Vagina (tissue), 2 donors: Measurements from ENCODE around the gene CTSK. TPM values are rescaled to one million over a fixed set of nuclear protein-coding genes. Genes with fewer than 3 reads are reported as not detected.
"Not testable (repeated sequence)": the region's sequence is repeated elsewhere in the genome, so short reads cannot be mapped to it uniquely, and the experiment has no call there.

Experiments used
- DNase-seq, 2 donors: peaks; one replicate each; pipeline ENCODE4 v3.0.0-alpha.2; 2017; ENCODE audit errors: extremely low spot score in 2 of 2
- H3K27ac ChIP-seq: fragments of 200-600 bp; sonication (generic); one replicate; pipeline ENCODE4 v1.5.1; 2019
- H3K27me3 ChIP-seq: fragments of 200-600 bp; sonication (generic); one replicate; pipeline ENCODE4 v1.5.1; 2019
- H3K36me3 ChIP-seq, 2 donors: fragments of 200-600 bp; sonication (generic); one replicate each; pipeline ENCODE4 v1.5.1; 2017 to 2019
- H3K4me1 ChIP-seq: fragments of 200-600 bp; sonication (generic); one replicate; pipeline ENCODE4 v1.5.1; 2019
- H3K4me3 ChIP-seq, 2 donors: fragments of 200-600 bp; sonication (generic); 1 replicate in 1 of 2; 2 replicates in 1 of 2; pipeline ENCODE4 v1.5.1; 2016 to 2019
- H3K9me3 ChIP-seq: fragments of 200-600 bp; sonication (generic); one replicate; pipeline ENCODE4 v1.5.1; 2019
- POLR2A ChIP-seq, 2 donors: fragments of 450-650 bp; IDR thresholded peaks; one replicate each; pipeline ENCODE4 v1.6.1; 2017; ENCODE audit warnings: antibody characterized with exemption in 2 of 2, mild to moderate bottlenecking in 2 of 2, moderate library complexity in 2 of 2
- POLR2AphosphoS5 ChIP-seq, 2 donors: sonication (generic); formaldehyde crosslinking; IDR thresholded peaks; one replicate each; pipeline ENCODE4 v1.9.0; 2017; ENCODE audit warnings: antibody characterized with exemption in 2 of 2, mild to moderate bottlenecking in 2 of 2, low read depth in 1 of 2; ENCODE audit not compliant: insufficient read depth in 1 of 2
- intact Hi-C: fragments of 100-400 bp; cut with DNase I; formaldehyde crosslinking; loops from one replicate; pipeline ENCODE4 v1.15.1; 2023
- total RNA-seq: library from RNA; depleted of rRNA; stranded (reverse); fragments of >200 nt; gene quantifications from one replicate; pipeline ENCODE4 v1.2.3, GENCODE V29; 2016
- TF ChIP-seq, protein P1 (sequence below), 3 experiments: fragments of 450-650 bp in 2 of 3; fragments of 200-600 bp in 1 of 3; sonication (generic) in 1 of 3; IDR thresholded peaks; one replicate each; pipeline ENCODE4 v1.5.1; 2017 to 2019; ENCODE audit warnings: antibody characterized with exemption in 3 of 3, mild to moderate bottlenecking in 2 of 3, moderate library complexity in 2 of 3

CTSK gene
- total RNA-seq, 1 donor from 2014 or later: 67.3 TPM

DNA sequence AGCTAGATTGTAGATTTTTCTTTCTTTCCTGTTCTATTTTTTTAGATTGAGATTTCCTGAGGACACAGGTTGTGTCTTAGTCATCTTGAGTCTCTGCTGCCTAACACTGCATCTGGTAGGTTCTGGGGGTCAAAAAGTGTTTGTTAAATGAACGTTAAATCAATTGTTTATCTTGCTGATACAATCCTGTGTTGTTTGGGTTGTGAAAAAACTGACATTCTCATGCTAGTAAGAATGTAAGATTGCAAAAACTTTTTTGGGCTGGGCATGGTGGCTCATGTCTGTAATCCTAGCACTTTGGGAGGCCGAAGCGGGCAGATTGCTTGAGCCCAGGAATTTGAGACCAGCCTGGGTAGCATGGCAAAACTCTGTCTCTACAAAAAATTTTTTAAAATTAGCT, 3.4 kb downstream of the CTSK start:
- H3K27ac ChIP-seq: peak overlapping the region; percentile 83
- no peak overlapping the region for H3K4me3 ChIP-seq
- H3K36me3 ChIP-seq: peaks cover 0 to 24% of the 10 kb centered on the region in 2 donors
- no peaks in the 10 kb centered on the region for H3K9me3 ChIP-seq
- intact Hi-C loops: no loop called here
- no peaks in the 10 kb centered on the region for H3K27me3 ChIP-seq
- TF ChIP-seq, protein P1, sequence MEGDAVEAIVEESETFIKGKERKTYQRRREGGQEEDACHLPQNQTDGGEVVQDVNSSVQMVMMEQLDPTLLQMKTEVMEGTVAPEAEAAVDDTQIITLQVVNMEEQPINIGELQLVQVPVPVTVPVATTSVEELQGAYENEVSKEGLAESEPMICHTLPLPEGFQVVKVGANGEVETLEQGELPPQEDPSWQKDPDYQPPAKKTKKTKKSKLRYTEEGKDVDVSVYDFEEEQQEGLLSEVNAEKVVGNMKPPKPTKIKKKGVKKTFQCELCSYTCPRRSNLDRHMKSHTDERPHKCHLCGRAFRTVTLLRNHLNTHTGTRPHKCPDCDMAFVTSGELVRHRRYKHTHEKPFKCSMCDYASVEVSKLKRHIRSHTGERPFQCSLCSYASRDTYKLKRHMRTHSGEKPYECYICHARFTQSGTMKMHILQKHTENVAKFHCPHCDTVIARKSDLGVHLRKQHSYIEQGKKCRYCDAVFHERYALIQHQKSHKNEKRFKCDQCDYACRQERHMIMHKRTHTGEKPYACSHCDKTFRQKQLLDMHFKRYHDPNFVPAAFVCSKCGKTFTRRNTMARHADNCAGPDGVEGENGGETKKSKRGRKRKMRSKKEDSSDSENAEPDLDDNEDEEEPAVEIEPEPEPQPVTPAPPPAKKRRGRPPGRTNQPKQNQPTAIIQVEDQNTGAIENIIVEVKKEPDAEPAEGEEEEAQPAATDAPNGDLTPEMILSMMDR (IDR thresholded peaks at IDR 0.05): no peak
- no peak for TF ChIP-seq POLR2AphosphoS5 (IDR thresholded peaks at IDR 0.05; ENCODE audit: insufficient read depth in 1 of 2, low read depth in 1 of 2)
- peaks cover 6% of the 10 kb centered on the region for H3K4me1 ChIP-seq
- no peak for DNase-seq

DNA sequence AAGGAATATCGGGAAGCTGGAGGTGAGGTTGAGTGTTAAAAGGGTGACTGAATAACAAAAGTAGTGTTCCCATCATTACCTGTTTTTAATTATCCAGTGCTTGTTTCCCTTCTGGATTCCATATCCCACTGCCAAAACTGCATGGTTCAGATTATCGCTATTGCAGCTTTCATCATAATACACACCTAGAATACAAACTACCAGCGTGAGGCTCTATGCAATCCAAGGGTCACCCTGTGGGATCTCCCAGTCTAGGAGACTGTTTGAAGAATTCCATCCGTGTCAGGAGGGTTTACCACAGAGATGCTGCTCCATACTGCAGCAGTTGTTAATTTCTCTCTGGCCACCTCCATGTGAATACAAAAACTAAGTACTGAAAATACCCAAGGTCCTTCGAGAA, 9.0 kb downstream of the CTSK start:
- no peaks in the 10 kb centered on the region for H3K4me1 ChIP-seq
- H3K27me3 ChIP-seq: no peaks in the 10 kb centered on the region
- no peak overlapping the region for H3K27ac ChIP-seq
- TF ChIP-seq POLR2A (IDR thresholded peaks at IDR 0.05) (no peak), POLR2AphosphoS5 (IDR thresholded peaks at IDR 0.05; ENCODE audit: insufficient read depth in 1 of 2, low read depth in 1 of 2) (no peak)
- TF ChIP-seq, protein P1 (IDR thresholded peaks at IDR 0.05): no peak
- no peak for DNase-seq
- peaks cover 0 to 50% of the 10 kb centered on the region in 2 donors for H3K36me3 ChIP-seq
- no peaks in the 10 kb centered on the region for H3K9me3 ChIP-seq
- H3K4me3 ChIP-seq: no peak overlapping the region
- intact Hi-C loops: no loop called here

DNA sequence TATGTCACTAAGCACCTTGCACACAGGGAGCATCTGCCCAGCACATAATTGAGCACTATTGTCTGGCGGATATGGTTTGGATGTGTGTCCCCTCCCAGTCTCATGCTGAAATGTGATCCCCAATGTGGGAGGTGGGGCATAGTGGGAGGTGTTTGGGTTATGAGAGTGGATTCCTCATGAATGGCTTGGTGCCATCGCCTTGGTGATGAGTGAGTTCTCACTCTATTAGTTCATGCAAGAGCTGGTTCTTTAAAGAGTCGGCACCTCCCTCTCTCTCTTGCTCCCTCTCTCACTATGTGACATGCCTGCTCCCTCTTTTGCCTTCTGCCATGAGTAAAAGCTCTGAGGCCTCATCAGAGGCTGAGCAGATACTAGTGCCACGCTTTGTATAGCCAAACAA, 9.5 kb downstream of the CTSK start:
- TF ChIP-seq POLR2A (IDR thresholded peaks at IDR 0.05): no peak
- no peak for DNase-seq
- no peaks in the 10 kb centered on the region for H3K27me3 ChIP-seq
- intact Hi-C loops: no loop called here
- no peaks in the 10 kb centered on the region for H3K9me3 ChIP-seq
- no peak overlapping the region for H3K4me3 ChIP-seq
- no peaks in the 10 kb centered on the region for H3K4me1 ChIP-seq
- no peak overlapping the region for H3K27ac ChIP-seq
- H3K36me3 ChIP-seq: peaks cover 0 to 48% of the 10 kb centered on the region in 2 donors

DNA sequence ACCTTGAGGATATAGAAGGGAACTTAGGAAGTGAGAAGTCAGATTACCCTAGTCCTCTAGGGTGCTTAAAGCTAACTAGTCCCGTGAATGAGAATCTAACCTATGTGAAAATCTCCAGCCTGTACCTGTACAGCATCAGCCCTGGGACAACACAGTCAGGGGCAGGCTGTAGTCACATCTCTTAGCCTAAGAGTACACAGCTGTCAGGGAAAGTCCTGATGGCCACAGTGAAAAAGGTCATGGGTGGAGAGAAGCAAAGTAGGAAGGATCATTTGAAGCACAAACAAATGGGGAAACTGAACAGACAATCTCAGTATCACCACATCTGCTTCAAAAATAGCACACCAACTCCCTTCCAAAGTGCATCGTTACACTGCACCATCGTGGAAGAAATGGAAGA, 11.7 kb downstream of the CTSK start:
- no peaks in the 10 kb centered on the region for H3K9me3 ChIP-seq
- no peak overlapping the region for H3K4me3 ChIP-seq
- H3K4me1 ChIP-seq: no peaks in the 10 kb centered on the region
- H3K36me3 ChIP-seq: peaks cover 0 to 34% of the 10 kb centered on the region in 2 donors
- H3K27me3 ChIP-seq: no peaks in the 10 kb centered on the region
- no peak for DNase-seq
- intact Hi-C loops: no loop called here
- H3K27ac ChIP-seq: no peak overlapping the region
- TF ChIP-seq POLR2AphosphoS5 (IDR thresholded peaks at IDR 0.05; ENCODE audit: insufficient read depth in 1 of 2, low read depth in 1 of 2): no peak
- TF ChIP-seq, protein P1 (IDR thresholded peaks at IDR 0.05): no peak
- no peak for TF ChIP-seq POLR2A (IDR thresholded peaks at IDR 0.05)

DNA sequence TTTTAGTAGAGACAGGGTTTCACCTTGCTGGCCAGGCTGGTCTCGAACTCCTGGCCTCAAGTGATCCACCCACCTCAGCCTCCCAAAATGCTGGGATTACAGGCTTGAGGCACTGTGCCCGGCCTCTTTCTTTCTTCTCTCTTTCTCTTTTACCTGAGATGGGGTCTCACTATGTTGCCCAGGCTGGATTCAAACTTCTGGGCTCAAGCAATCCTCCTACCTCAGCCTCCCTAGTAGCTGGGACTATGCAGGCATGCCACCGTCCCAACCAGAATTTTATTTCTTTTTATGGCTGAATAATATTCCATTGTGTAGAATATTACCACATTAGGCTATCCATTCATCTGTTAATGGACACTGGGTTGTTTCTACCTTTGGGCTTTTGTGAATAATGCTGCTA, 14.3 kb downstream of the CTSK start:
- H3K4me3 ChIP-seq, H3K4me1 ChIP-seq, H3K9me3 ChIP-seq, DNase-seq, H3K27ac ChIP-seq, H3K27me3 ChIP-seq, intact Hi-C loops: not testable (repeated sequence)
- peaks cover 0 to 17% of the 10 kb centered on the region in 2 donors for H3K36me3 ChIP-seq

DNA sequence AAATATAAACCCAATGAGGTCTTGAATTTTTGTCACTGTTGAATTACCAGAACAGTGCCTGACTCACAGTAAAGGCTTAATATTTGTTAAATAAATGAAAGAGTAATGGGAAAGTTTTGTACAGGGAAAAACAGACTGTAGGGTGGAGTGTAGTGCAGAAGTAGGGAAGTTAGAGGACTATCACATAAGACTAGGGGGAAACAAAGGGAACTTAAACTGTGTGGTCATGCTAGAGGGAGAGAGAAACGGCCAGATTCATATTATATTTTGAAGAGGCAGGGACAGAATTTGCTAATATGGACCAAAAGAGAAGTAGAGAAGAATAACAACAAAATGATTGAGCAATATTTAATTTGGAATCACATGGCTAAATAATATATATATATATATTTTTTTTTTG, 14.8 kb downstream of the CTSK start:
- Histone ChIP-seq H3K36me3 (peaks cover 0 to 13% of the 10 kb centered on the region in 2 donors), H3K27me3 (no peaks in the 10 kb centered on the region), H3K27ac (no peak overlapping the region), H3K4me3 (no peak overlapping the region), H3K4me1 (no peaks in the 10 kb centered on the region), H3K9me3 (no peaks in the 10 kb centered on the region)
- no peak for DNase-seq
- intact Hi-C loops: no loop called here
- no peak for TF ChIP-seq POLR2A (IDR thresholded peaks at IDR 0.05)
- TF ChIP-seq, protein P1 (IDR thresholded peaks at IDR 0.05): no peak
- TF ChIP-seq POLR2AphosphoS5 (IDR thresholded peaks at IDR 0.05; ENCODE audit: insufficient read depth in 1 of 2, low read depth in 1 of 2): no peak
